Measurements from ENCODE around the gene LHPP.

DNA sequence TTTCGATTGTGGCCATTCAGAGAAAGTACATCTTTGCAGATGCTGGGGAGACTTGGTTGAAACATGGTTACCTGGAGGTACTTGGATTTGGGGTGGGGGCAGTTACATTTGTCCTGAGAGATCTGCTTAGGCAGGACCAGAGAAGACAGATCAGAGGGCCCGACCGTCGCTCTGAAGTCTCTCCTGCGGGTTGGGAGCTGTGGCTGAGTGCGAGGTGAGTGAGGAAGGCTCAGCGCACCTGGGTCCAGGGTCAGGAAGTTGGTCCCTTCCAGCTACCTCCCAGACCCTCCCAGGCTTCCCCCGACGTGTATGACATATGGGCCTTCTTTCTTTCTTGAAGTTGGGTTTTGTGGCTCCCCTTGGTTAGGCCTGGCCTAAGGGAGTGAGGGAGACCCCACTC, 56.3 kb downstream of the LHPP start:
- TF ChIP-seq POLR2AphosphoS5 (IDR thresholded peaks at IDR 0.05; ENCODE audit: low read depth, low read length) (no peak), TAF1 (IDR thresholded peaks at IDR 0.05; ENCODE audit: borderline replicate concordance, low read depth, low read length) (no peak)

Measured in GM12892 (cell line).